Purkinje cell (primary cell): ENCODE results near the gene ICAM1. TPM values are rescaled to one million over a fixed set of nuclear protein-coding genes. Genes with fewer than 3 reads are reported as not detected.

Experiments used
- polyA plus RNA-seq: library from polyadenylated mRNA; unstranded; fragments of >200 nt; fragmentation: Nextera tagmentation; gene quantifications from 2 replicates; pipeline ENCODE4 v1.2.1, GENCODE V29; 2014

ICAM1 gene, protein sequence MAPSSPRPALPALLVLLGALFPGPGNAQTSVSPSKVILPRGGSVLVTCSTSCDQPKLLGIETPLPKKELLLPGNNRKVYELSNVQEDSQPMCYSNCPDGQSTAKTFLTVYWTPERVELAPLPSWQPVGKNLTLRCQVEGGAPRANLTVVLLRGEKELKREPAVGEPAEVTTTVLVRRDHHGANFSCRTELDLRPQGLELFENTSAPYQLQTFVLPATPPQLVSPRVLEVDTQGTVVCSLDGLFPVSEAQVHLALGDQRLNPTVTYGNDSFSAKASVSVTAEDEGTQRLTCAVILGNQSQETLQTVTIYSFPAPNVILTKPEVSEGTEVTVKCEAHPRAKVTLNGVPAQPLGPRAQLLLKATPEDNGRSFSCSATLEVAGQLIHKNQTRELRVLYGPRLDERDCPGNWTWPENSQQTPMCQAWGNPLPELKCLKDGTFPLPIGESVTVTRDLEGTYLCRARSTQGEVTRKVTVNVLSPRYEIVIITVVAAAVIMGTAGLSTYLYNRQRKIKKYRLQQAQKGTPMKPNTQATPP
- not detected in 2 replicates for polyA plus RNA-seq

GRCh38 chr19:10270616-10271394 lies at the start of gene ICAM1:
Gene ICAM1 (plus strand): TSS chr19:10271120. CDS start chr19:10271160, 40 bp downstream.

GRCh38 chr19:10230861-10231611 lies 39.9 kb upstream of the ICAM1 start, which contains the start of gene S1PR2:
Gene S1PR2 (minus strand): TSS chr19:10231331. CDS start chr19:10224905, 6,426 bp downstream.

DNA sequence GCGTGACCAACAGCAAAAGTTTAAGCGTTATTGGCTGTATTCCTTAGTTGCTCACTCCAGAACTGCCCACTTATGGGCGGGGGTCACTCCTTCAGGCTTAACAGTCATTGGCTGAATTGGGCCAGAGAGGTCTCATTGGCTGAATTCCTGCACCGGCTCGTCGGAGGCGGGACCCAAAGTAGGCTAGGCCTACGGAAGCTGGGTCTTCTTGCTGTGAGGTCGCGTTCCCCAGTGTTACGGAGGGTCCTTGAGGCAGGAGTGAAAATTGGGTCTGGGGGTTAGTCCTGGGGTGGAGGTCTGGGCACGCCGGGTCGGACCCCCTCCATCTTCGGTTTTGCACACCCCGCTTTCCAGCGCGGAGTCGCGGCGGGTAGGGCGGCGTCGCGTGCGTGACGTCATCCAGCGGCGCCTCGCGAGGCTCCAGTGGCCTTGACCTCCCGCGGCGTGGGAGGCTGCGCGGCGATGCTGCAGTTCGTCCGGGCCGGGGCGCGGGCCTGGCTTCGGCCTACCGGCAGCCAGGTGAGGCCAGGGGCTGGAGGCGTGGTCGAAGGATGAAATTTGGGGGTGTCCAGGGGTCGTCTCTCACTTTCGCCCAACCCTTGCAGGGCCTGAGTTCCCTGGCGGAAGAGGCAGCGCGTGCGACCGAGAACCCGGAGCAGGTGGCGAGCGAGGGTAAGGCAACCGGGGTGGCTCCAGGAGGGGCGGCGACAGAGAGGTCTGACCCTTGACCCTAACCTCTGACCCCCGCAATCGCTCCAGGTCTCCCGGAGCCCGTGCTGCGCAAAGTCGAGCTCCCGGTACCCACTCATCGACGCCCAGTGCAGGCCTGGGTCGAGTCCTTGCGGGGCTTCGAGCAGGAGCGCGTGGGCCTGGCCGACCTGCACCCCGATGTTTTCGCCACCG lies 18.9 kb upstream of the ICAM1 start, which contains the start of gene MRPL4:
TSS of gene MRPL4 (plus strand) at position 423 of the 903 bp plus-strand sequence. CDS start at position 463, 40 bp downstream.

DNA sequence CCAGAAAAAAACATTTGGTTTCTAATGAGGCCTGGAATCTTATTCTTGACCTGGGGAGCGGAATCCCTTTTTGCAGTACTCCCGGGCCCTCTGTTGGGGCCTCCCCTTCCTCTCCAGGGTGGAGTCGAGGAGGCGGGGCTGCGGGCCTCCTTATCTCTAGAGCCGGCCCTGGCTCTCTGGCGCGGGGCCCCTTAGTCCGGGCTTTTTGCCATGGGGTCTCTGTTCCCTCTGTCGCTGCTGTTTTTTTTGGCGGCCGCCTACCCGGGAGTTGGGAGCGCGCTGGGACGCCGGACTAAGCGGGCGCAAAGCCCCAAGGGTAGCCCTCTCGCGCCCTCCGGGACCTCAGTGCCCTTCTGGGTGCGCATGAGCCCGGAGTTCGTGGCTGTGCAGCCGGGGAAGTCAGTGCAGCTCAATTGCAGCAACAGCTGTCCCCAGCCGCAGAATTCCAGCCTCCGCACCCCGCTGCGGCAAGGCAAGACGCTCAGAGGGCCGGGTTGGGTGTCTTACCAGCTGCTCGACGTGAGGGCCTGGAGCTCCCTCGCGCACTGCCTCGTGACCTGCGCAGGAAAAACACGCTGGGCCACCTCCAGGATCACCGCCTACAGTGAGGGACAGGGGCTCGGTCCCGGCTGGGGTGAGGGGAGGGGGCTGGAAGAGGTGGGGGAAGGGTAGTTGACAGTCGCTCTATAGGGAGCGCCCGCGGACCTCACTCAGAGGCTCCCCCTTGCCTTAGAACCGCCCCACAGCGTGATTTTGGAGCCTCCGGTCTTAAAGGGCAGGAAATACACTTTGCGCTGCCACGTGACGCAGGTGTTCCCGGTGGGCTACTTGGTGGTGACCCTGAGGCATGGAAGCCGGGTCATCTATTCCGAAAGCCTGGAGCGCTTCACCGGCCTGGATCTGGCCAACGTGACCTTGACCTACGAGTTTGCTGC lies 16.1 kb downstream of the ICAM1 start, which contains the start of gene ICAM4:
TSS of gene ICAM4 (plus strand) at position 153 of the 935 bp plus-strand sequence. CDS start at position 211, 58 bp downstream.

GRCh38 chr19:10289836-10290356 lies 19.0 kb downstream of the ICAM1 start, which contains the start of gene ICAM5:
Gene ICAM5 (plus strand): TSS chr19:10289952. CDS start chr19:10290044, 92 bp downstream.

GRCh38 chr19:10309423-10309822 lies 38.5 kb downstream of the ICAM1 start, which contains the start of gene ZGLP1:
Gene ZGLP1 (minus strand): TSS chr19:10309815.

DNA sequence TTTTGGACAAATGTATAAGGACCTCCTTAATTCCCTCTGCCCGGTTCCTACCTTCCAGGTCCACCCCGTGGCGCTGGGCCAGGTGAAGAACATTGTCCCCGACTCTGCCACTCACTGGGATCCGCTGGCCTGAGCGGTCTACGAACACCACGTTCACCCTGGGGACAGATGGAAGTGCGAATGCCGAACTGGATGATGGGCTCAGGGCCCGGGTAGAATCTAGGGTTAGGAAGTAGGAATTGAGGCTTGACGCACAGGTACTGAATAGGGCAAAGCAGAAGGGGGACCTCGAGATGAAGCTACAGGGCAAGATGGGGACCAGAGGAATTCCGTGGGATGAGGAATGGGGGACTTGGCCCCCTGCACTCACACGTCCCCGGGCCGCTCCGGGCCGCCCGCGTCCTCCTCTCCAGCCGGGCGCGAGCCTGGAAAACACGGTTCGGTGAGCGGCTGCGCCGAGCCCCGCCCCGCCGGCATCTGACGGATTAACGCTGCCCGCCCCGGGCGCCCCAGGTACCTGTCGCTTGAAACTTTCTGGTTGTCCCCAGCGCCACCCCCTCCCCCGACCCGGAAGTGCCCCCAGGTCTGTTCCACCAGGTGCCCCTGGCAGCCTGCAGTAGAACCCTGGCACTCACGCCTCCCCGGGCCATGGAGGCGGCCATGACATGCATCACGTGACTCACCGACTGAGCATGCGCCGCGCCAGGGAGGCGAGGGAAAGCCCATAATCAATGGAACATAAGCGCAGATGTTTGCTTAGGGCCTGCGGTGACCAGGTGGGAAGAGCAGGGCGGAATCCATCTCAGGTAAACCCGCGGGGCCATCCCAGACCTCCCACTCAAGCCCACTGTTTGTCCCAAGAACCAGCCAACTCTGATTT lies 44.7 kb downstream of the ICAM1 start, which contains the start of gene FDX2:
TSS of gene FDX2 (minus strand) at position 681 of the 880 bp plus-strand sequence. CDS start at position 662, 19 bp downstream.

DNA sequence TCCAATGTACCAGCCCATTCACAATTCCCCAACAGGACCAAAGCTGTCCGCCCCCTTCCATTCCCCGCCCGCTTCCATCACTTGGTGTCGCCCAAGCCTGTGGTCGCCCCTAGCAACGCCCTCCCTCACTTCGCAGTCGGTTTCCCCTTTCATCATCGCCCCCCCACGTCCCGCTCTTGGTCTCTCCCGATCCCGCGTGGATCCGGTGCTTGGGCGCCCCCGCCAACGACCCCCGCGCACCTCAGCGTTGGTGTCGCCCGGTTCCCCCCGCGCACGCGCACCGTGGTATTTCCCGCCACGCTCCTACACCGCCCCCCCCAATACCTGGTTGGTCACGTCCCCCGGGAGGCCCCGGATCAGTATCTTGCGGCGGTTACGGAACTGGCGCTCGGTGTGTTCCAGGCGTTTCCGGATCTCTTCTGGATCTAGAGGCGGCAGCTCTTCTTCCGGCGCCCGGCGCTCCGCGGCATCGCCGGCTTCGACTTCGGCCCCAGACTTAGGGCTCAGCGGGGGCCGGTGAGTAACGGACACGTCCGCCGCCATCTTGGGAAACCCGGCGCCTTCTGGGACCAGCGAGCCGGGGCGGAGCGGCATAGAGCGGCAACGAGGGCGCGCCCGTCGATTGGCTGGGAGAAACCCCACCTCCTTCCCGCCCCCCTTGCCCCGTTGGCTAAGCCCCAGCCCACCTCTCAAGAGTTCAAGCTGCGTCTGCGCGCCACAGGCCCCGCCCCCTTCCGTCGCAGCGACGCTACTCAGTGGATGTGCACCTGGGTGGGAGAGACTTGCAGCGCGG lies 62.2 kb downstream of the ICAM1 start, which contains the start of gene RAVER1:
TSS of gene RAVER1 (minus strand) at position 565 of the 793 bp plus-strand sequence. CDS start at position 543, 22 bp downstream.

Other genes starting within 250 kb of the ICAM1 start
- gene SHFL, start 184.8 kb upstream of the ICAM1 start, polyA plus RNA-seq, result 8.1 and 10.2 TPM in 2 replicates
- 1.3 TPM in 1 of 2 replicates, not detected in the other for gene ANGPTL6, start 168.4 kb upstream of the ICAM1 start, polyA plus RNA-seq
- 0.21 and 0.94 TPM in 2 replicates for gene PPAN, start 164.8 kb upstream of the ICAM1 start, polyA plus RNA-seq
- not detected in 2 replicates for gene P2RY11, start 159.4 kb upstream of the ICAM1 start, polyA plus RNA-seq
- 27.0 and 30.7 TPM in 2 replicates for gene EIF3G, start 151.2 kb upstream of the ICAM1 start, polyA plus RNA-seq
- gene DNMT1, start 76.2 kb upstream of the ICAM1 start, polyA plus RNA-seq, result 28.9 and 38.4 TPM in 2 replicates
- gene S1PR2, start 39.8 kb upstream of the ICAM1 start, polyA plus RNA-seq, result not detected in 2 replicates
- gene MRPL4, start 18.9 kb upstream of the ICAM1 start, polyA plus RNA-seq, result 11.7 and 13.8 TPM in 2 replicates
- gene ICAM4, start 15.8 kb downstream of the ICAM1 start, polyA plus RNA-seq, result not detected in 2 replicates
- 0.24 TPM in 1 of 2 replicates, not detected in the other for gene ICAM5, start 18.8 kb downstream of the ICAM1 start, polyA plus RNA-seq
- gene ZGLP1, start 38.7 kb downstream of the ICAM1 start, polyA plus RNA-seq, result not detected in 2 replicates
- gene FDX2, start 44.9 kb downstream of the ICAM1 start, polyA plus RNA-seq, result 12.7 and 29.5 TPM in 2 replicates
- 0.13 TPM in 2 replicates for gene RAVER1, start 62.4 kb downstream of the ICAM1 start, polyA plus RNA-seq
- gene ICAM3, start 68.5 kb downstream of the ICAM1 start, polyA plus RNA-seq, result 2.8 TPM in 1 of 2 replicates, not detected in the other
- gene TYK2, start 109.5 kb downstream of the ICAM1 start, polyA plus RNA-seq, result 8.2 and 13.2 TPM in 2 replicates
- gene CDC37, start 132.4 kb downstream of the ICAM1 start, polyA plus RNA-seq, result 16.1 and 22.6 TPM in 2 replicates
- gene PDE4A, start 149.4 kb downstream of the ICAM1 start, polyA plus RNA-seq, result 0.63 and 2.5 TPM in 2 replicates
- gene KEAP1, start 232.2 kb downstream of the ICAM1 start, polyA plus RNA-seq, result 11.3 and 23.4 TPM in 2 replicates
- 0.32 TPM in 1 of 2 replicates, not detected in the other for gene S1PR5, start 246.3 kb downstream of the ICAM1 start, polyA plus RNA-seq